GM21367 (cell line): ENCODE results near the gene NDFIP1.
A peak's percentile ranks its signal among the peaks of the same experiment; 100 is the strongest.

Experiments used
- ATAC-seq: cut with Tn5 transposase; IDR thresholded peaks from one replicate; pipeline ENCODE4 v1.9.1; 2021; ENCODE audit not compliant: unreplicated experiment

The NDFIP1 gene

DNA sequence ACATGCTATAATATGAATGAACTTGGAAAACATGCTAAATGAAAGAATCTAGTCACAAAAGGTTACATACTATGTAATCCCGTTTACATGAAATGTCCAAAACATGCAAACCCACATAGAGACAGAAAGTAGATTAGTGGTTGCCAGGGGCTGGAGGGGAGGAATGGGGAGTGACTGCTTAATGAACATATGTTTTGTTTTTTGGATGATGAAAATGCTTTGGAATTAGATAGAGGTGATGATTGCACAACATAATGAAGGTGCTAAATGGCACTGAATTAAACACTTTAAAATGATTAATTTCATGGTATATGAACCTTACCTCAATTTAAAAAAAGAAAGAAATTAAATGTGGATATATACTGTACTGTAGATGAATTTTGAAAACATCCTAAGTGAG lies 17.6 kb upstream of the NDFIP1 start:
- ATAC-seq: no peak

DNA sequence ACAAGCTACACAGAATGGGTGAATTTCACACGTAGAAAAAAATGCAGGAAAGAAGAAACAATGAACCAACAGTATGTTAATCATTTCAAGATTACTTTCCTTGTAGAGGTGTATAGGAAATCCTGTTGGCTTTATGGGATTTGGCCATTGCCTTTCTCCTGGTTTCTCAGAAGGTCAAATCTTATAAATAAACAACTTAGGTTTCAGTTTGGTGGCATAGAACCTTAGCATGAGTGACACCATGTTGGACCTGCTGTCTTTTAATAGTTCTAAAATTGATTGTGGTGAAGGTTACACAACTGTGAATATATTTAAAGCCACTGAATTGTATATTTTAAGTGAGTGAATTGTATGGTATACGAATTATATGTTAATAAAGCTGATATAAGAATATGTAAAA lies 16.7 kb upstream of the NDFIP1 start:
- ATAC-seq: no peak

DNA sequence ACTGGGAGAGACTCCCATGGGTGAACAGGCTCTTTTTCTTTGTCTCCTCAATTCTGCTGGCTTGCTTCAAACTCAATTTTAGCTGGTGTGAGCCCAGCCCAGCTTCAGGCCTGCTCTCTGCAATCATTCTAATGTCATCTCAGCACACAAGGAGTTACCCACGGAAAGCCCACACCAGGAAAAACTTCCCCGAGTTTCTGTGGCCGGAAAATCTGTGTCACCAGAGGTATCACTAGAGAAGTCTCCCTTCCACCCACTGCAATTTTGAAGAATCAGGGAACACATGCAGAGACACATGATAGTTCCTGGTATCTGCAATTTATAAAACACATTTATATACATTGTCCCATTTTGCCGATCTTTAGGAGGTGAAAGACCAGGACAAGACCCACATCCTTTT lies 13.5 kb upstream of the NDFIP1 start:
- ATAC-seq: no peak

DNA sequence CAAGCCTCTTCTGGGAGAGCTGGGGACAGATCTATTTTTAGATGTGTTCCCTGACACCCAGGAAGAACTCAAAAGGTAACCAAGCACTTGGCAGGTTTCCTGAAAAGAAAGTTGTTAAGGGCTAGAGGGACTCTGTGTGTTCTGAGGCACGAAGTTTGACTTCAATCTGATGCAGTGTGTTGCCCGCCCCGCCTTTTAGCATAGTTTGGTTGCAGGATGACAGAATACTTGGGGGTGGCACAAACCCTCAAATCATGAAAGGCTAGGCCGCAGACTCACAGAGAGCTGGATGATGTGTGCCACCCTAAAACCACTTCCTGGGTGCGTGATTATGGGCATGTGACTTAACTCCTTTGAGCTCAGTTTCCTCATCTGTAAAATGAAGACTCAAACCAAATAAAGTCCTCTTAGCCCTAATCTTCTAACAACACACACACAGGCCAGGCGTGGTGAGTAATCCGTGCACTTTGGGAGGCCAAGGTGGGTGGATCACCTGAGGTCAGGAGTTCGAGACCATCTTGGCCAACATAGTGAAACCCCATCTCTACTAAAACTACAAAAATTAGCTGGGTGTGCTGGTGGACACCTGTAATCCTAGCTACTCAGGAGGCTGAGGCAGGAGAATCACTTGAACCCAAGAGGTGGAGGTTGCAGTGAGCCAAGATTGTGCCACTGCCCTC lies 12.8 kb upstream of the NDFIP1 start:
- ATAC-seq: peak; percentile 66

DNA sequence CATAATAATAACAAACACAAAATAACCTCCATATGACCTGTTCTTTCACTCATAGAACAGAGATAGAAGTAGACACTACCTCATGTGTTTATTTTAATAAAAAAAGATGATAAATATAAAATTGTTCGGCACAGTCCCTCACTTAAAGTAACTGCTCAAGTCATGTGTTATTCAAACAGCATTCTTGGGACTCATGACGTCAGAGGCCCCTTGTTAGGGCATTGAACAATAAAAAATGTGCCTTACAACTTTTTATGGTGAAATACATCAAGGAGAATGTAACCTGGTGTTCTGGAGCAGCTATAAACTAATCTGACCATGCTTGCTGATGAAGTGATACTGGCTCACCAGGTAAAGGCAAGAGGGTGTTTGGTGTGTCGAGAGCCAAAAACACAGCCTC lies 12.2 kb upstream of the NDFIP1 start:
- no peak for ATAC-seq

DNA sequence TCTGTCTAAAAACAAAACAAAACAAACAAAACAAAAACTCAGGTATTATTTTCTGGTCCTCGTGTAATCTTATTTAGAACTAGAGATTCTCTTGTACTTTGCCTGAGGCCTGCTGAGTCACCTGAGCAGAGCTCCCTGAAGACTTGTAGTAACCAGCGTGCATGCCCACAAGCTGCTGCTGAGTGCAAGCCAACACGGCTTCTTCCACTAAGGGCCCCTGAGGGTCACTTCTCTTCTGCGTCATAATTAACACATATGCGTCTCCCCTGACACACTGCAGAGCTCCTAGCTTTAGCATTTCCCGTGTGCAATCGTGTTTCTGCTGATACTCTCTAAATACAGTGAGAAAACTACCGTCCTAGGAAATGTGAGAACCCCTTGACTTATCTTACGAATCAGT lies 10.9 kb upstream of the NDFIP1 start:
- ATAC-seq: no peak

DNA sequence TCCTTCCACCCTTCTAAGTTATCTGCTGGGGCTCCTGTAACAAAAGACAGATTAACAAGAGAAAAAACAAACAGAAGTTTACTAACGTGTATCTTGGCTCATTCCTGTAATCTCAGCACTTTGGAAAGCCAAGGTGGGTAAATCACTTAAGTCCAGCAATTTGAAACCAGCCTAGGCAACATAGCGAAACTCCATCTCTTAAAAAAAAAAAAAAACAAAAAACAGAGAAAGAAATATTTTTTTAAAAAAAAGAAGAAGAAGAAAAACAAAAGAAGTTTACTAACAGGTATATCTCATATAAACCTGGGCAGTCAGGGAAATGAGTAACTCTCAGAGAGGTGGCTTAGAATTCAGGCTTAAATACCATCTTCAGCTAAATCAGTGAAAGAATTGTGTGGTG lies 10.3 kb upstream of the NDFIP1 start:
- no peak for ATAC-seq

DNA sequence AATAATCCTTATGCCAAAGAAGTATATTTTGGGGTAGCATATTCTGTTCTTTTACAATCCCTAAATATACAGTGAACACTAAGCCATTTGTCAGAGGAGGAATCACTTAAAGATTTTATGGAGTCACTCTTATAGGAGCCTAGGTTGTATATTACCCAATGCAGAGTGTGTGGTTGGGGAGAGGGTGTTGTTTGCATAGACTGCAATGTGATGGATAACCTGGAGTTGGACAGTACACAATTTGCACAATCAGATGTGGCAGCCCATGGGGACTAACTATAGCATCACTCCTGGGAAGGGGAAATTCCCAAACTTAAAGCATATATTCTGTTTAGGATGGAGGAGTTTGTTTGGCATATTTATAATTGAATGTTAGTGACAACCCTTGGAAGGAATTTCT lies 9.6 kb upstream of the NDFIP1 start:
- ATAC-seq: no peak

DNA sequence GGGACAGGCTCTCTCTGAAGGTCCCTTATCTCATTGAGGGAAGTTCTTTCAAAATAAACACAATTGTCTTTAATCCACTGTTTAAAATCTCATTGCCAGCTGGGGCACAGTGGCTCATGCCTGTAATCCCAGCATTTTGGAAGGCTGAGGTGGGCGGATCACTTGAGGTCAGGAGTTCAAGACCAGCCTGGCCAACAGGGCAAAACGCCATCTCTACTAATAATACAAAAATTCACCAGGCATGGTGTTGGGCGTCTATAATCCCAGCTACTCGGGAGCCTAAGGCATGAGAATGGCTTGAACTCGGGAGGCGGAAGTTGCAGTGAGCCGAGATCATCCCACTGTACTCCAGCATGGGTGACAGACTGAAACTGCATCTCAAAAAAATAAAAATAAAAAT lies 8.3 kb upstream of the NDFIP1 start:
- no peak for ATAC-seq

DNA sequence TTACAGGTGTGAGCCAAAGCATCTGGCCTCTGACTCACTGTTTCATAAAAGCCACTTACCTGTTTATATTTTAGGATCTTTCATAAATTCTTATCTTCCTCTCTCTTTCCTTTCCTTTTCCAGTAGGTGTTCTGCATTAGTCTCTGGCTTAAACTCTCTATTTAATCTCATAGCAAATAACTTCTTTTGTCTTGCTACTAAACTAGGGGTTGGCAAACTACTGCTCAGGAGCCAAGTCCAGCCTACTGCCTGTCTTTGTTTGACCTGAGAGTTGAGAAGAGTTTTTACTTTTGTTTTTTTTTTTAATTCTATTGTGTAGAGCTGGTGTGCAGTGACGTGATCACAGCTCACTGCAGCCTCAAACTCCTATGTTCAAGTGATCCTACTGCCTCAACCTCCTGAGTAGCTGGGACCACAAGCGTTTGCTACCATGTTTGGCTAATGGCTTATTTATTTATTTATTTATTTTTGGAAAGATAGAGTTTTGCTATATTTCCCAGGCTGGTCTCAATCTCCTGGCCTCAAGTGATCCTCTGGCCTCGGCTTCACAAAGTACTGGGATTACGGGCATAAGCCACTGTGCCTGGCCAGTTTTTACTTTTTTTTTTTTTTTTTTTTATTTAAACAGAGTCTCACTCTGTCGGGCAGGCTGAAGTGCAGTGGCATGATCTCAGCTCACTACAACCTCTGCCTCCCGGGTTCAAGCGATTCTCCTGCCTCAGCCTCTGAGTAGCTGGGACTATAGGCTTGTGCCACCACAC lies 5.4 kb upstream of the NDFIP1 start:
- ATAC-seq: no peak

DNA sequence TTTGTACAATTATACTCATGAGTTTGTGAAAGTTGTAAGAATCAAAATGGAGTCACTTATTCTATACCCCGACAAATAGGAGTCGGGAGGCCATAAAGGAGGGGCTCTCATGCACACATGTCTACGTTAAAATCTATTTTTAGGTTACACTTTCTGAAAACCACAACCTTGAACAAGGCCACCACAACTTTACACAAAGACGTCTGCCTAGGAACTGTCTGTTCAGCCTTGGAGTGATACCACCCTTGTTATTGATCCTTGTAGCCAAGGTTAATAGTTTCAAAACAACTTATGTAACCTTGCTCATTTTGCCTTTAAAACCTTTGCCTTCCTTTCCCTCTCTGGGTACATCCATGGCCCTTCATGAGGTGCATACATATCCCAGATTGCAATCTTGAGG lies 4.1 kb upstream of the NDFIP1 start:
- ATAC-seq: no peak

DNA sequence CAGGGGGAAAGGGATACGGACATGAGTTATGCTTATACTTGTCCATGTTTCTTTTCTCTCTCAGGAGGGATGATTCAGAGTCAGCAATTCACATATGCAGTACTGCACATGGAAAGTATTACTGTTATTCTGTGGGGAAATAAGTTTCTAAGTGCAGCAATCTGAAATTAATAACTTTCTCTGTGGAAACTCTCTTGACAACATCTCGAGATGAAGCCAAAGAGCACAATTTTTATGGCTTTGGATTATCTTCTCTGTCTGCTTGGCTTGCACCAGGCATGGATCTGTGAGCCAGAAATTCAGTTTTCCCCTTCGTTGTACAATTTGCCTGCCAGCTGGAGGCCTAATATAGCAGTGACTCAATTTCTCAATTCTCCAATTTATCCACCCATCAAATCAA lies 2.5 kb upstream of the NDFIP1 start:
- ATAC-seq: no peak

DNA sequence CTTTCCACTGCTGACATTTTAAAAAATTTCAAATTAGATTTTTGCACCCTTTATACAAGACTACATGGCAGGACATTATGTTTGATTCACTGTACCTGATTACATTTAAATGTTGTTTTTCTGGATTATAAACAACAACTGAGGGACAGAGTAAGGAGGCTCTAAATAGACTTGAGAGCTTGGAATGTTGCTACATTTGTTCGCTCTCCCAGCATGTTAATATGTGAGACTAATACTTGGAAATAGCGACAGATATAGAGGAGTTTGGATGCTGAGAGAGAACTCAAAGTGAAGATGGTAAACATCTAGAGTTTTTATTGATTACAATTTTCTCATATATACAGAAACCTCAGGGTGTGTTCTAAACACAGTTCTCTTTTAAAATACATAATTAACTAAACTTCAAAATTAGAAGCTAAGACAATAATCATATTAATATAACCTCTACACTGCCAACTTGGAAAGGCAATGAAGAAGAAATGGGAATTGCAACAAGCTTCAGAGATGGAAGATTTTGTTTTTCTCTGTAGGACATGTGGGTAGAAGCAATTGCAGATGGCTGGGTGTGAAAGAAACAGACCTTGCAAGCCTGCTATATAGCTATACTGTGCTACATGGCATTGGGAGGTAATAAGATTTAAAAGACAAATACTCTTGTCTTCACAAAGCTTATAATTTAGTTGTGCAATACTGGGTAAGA lies 1.4 kb upstream of the NDFIP1 start:
- no peak for ATAC-seq

DNA sequence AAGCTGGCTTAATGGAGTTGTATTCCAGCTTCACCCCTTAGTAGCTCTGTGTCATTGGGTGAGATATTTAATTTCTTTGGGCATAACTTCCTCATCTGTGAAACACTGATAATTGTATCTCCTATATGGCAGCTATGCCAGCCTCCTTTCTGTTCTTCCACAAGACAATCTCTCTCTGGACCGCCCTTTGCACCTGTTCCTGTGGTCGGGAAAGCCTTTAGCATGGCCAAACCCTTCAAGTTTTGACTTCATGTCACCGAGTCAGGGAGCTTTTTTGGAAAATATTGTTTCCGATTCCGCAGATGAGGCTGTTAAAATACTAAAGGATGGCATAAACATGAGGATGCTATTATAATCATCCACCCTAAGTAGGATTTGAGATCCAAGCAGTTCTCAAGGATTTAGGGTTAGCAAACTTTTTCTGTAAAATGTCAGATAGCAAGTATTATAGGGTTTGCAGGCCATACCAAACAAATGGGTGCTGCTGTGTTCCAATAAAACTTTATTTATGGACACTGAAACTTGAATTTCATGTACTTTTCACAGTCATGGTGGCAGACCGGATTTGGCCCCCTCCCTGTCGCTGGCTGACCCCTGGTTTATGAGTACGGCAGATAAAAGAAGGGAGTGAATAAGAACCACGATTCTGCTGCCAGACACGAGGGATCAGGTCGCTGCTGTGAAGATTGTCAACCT lies 695 bp upstream of the NDFIP1 start:
- no peak for ATAC-seq

DNA sequence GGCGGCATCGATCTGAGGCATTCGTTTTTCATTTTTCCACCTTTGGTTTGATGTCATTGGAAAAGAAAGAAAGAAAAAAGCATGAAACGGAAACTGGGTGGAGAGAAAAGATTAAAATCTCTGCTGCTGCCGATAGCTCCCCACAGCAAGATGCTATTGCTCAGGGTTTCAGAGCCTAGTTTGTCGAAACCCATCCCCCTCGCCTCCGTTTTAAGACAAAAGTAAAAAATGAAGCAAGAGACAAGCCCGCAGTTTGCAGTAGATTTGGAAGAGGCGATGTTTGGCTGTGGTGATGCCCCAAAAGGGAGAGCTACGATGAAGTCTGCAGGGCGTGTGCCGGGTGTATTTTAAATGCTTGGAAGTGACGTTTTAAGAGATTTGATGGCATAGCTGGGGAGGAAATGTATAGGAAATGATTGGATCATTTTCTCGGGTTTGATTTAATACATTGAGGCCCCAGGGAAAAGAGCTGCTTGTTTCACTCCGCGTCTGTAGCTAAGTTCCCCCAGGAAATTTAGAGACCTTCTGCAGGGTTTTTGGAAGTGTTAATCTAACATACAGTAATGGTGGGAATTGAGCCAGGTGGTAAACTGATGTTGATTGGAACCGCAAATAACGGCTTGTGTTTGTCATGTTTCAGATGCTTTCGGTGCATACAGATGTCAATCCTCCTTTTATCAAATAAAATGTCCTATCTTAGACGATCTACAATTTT lies 909 bp downstream of the NDFIP1 start:
- ATAC-seq: no peak

DNA sequence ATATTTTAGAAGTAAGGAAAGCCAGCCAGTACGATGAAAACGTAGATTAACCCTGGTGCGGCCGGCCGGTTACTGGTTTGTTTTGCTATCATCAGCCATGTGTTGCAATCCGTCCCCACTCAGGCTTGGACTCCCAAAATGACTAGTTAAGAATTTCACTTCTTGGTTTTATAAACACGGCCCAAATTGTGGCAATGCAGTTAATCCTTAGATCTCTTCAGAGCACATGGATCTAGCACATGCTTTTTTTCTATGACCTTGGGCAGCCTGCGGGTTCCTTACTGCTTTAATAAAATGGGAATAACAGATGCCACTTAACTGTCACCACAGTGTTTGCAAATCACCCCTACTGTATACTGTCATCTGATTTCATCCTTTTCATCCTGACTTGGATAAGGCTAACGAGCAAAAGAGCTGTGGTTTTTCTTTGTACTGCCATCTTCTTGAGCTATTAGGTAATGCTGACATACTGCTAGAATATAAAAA lies 1.5 kb downstream of the NDFIP1 start:
- no peak for ATAC-seq

DNA sequence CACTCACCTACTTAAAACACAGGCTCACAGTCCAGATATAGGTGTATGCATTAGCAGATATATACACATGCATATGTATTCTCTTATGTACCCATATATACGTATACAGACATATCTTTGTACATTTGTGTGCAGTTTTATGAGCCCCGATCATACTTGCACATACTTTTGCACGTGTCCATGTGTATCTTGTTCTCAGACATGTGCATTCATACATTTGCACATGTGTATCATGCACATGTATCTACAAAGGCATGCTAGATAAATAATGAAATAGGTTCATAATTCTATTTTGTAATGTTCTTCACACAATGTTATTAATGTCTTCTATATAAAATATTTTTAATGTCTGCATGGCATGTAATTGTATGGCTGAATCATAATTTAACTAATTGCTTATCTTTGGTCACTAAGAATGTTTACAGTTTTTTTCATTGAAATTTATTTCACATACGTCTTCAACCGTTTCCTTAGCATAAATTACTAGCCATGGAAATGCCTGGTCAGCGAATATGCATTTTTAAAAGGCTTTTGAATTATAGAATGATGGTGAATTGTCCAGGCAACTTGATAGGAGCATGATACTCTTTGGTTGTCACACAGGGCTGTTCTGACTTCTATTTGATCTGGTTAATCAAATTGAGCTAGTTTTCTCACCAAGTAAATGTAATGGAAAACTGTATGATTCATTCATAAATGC lies 2.6 kb downstream of the NDFIP1 start:
- ATAC-seq: no peak

DNA sequence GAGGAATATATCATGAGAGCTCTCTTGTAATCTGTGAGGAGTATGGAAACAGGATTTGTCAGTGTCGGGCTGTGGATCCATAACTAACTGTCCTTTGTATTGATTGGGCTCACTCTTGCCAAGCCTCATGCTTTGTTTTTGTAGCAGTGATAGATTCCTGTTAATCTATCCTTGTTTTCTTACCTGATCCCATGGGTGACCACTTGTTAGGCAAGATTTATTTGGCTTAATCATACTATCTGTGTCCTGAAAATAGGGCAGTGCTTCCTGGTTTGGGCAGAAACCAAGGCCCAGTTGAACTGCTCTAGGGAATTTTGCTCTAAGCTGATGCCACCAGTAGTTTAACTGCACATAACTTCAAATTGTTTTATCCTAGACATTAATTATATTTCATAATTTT lies 6.1 kb downstream of the NDFIP1 start:
- ATAC-seq: no peak

DNA sequence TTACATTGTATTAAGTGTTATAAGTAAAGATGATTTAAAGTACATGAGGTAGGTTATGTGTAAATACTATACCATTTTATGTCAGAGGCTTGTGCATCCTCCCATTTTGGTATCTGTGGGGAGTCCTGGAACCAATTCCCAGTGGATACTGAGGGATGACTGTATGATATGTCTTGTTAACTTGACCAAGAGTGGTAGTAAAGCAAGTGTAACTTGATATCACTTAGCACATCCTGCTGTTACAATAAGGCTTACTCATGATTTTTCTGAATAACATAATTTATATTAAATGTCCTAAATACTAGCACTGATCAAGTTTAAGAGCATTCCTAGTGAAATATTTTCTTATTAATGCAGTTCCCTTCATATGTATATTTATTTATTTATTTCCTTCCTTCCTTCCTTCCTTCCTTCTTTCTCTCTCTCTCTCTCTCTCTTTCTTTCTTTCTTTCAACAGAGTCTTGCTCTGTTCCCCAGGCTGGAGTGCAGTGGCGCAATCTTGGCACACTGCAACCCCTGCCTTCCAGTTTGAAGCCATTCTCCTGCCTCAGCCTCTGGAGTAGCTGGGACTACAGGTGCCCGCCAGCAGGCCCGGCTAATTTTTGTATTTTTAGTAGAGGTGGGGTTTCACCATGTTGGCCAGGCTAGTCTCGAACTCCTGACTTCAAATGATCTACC lies 7.5 kb downstream of the NDFIP1 start:
- ATAC-seq: no peak
